ENCODE data around the gene CARTPT. TPM values are rescaled to one million over a fixed set of nuclear protein-coding genes. Genes with fewer than 3 reads are reported as not detected.

The CARTPT gene
- total and polyA plus RNA-seq, 9 of the 15 experiments (the other 6 are each of a cell fraction or from before 2014, with no cell fraction given), result not detected

- TF ChIP-seq SMAD3 (CRISPR knock-in tag; conservative IDR thresholded peaks at IDR 0.05) (no peak), SREBF2 (CRISPR knock-in tag; IDR thresholded peaks at IDR 0.05) (no peak), CEBPB (tag; IDR thresholded peaks at IDR 0.05) (no peak), GTF3C2 (IDR thresholded peaks at IDR 0.05; ENCODE audit: borderline replicate concordance, extremely low read depth, insufficient read length) (no peak), BCOR (IDR thresholded peaks at IDR 0.05) (no peak), KDM2B (CRISPR knock-in tag; IDR thresholded peaks at IDR 0.05) (no peak), SMC3 (conservative IDR thresholded peaks at IDR 0.05; ENCODE audit: insufficient read depth, low read depth, low read length) (no peak)
Measured at GRCh38 chr5:71743155-71743554, 24.1 kb downstream of the CARTPT start (continued).

GRCh38 chr5:71744009-71744790 lies 25.1 kb downstream of the CARTPT start:
- CTCF ChIA-PET (ENCODE audit: low intra/inter-chr PET ratio), result no interaction called here
- intact Hi-C loops (cut with micrococcal nuclease), result loop anchor here (1.0 kb wide), 1 partner anchor 22 kb away; no protein-coding TSS in a partner anchor
- no peak for FAIRE-seq
- TF ChIP-seq ZNF766 (CRISPR knock-in tag; conservative IDR thresholded peaks at IDR 0.05), result 0 out of 2 replicates have a peak, but pooled peaks have one; percentile 38
- TF ChIP-seq ZNF830 (CRISPR knock-in tag; IDR thresholded peaks at IDR 0.05), result no peak
- no peak for TF ChIP-seq BRF2 (IDR thresholded peaks at IDR 0.05; ENCODE audit: borderline replicate concordance, insufficient read depth, insufficient read length)
- no peak for TF ChIP-seq ID3 (CRISPR knock-in tag; IDR thresholded peaks at IDR 0.05)
- TF ChIP-seq ID3 (tag; IDR thresholded peaks at IDR 0.05), result no peak
- TF ChIP-seq, protein P1, sequence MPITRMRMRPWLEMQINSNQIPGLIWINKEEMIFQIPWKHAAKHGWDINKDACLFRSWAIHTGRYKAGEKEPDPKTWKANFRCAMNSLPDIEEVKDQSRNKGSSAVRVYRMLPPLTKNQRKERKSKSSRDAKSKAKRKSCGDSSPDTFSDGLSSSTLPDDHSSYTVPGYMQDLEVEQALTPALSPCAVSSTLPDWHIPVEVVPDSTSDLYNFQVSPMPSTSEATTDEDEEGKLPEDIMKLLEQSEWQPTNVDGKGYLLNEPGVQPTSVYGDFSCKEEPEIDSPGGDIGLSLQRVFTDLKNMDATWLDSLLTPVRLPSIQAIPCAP (CRISPR knock-in tag; IDR thresholded peaks at IDR 0.05; ENCODE audit: borderline replicate concordance), result no peak
- TF ChIP-seq, protein P2, sequence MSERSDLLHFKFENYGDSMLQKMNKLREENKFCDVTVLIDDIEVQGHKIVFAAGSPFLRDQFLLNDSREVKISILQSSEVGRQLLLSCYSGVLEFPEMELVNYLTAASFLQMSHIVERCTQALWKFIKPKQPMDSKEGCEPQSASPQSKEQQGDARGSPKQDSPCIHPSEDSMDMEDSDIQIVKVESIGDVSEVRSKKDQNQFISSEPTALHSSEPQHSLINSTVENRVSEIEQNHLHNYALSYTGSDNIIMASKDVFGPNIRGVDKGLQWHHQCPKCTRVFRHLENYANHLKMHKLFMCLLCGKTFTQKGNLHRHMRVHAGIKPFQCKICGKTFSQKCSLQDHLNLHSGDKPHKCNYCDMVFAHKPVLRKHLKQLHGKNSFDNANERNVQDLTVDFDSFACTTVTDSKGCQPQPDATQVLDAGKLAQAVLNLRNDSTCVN (CRISPR knock-in tag; IDR thresholded peaks at IDR 0.05), result no peak

More at GRCh38 chr5:71744009-71744790, 25.1 kb downstream of the CARTPT start:
- Histone ChIP-seq H3K9me3 (replicated peaks; ENCODE audit: control insufficient read depth, insufficient read depth, low read depth, low read length) (no peaks in the 10 kb centered on the region), H3K36me3 (ENCODE audit: control insufficient read depth, insufficient read depth, low read length) (no peaks in the 10 kb centered on the region), H3K4me3 (no peak overlapping the region), H3K9ac (ENCODE audit: insufficient read depth in 1 of 2, low read depth in 2 of 2, low read length in 2 of 2) (no peak overlapping the region), H4K20me1 (replicated peaks; ENCODE audit: control insufficient read depth, insufficient read depth, low read length) (no peaks in the 10 kb centered on the region), H3K27ac (ENCODE audit: extremely low read depth, low read depth, low read length) (no peak overlapping the region), H2AFZ (ENCODE audit: low read depth, low read length) (no peak overlapping the region), H3K27me3 (ENCODE audit: control insufficient read depth in 2 of 2, insufficient read depth in 2 of 2, low read length in 2 of 2) (peaks cover 0 to 5% of the 10 kb centered on the region in 2 experiments; a peak in 1 of 5 replicates), H3K4me2 (ENCODE audit: insufficient read depth, low read length) (no peak overlapping the region), H3K79me2 (ENCODE audit: control insufficient read depth, insufficient read depth, low read length) (no peaks in the 10 kb centered on the region), H3K4me1 (replicated peaks in 1 of 2; ENCODE audit: control insufficient read depth in 2 of 2, insufficient read depth in 2 of 2, low read length in 2 of 2) (no peaks in the 10 kb centered on the region), H3K9me1 (ENCODE audit: control insufficient read depth, insufficient read depth, low read length) (no peaks in the 10 kb centered on the region)
- ATAC-seq, result no peak
- 8% methylated on average over 7 of the region's 7 CpGs for WGBS (ENCODE audit: insufficient coverage, low coverage, missing lambda C conversion rate)
- no peak for DNase-seq (ENCODE audit: extremely low read depth in 1 of 4, low spot score in 3 of 4)
- in situ Hi-C loops (cut with MboI), result no loop called here
- BruUV-seq (replicated peaks), result no TSS peak
- POLR2A ChIA-PET, result no interaction called here

Measured in K562 (cell line).